Measurements from ENCODE around the gene C1QTNF12. TPM values are rescaled to one million over a fixed set of nuclear protein-coding genes. Genes with fewer than 3 reads are reported as not detected.

Gene C1QTNF12
- total RNA-seq, 4 donors from 2014 or later = 1.1 to 2.3 (median 1.4) TPM; not detected in 1

DNA sequence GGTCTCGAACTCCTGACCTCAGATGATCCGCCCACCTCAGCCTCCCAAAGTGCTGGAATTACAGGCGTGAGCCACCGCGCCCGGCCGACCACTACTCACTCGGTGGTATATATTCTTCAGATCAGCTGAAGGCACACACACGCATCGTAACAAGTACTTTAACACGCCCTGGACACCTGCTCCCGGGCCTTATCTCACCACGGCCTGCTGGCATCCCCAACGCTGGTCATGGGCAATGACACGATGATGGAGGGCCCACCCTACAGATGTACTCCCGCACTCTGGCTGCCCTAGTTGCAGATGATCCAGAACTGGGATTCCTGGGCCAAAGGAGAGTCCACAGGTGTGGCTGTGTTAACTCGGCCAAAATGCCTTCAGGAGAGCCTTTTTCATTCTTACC is 15.5 kb upstream of the C1QTNF12 start:
- no peak for TF ChIP-seq CTCF (IDR thresholded peaks at IDR 0.05; ENCODE audit: low read depth)

- no peak for TF ChIP-seq CTCF (IDR thresholded peaks at IDR 0.05; ENCODE audit: low read depth)
Observed at GRCh38 chr1:1260843-1261560, 14.5 kb upstream of the C1QTNF12 start.

DNA sequence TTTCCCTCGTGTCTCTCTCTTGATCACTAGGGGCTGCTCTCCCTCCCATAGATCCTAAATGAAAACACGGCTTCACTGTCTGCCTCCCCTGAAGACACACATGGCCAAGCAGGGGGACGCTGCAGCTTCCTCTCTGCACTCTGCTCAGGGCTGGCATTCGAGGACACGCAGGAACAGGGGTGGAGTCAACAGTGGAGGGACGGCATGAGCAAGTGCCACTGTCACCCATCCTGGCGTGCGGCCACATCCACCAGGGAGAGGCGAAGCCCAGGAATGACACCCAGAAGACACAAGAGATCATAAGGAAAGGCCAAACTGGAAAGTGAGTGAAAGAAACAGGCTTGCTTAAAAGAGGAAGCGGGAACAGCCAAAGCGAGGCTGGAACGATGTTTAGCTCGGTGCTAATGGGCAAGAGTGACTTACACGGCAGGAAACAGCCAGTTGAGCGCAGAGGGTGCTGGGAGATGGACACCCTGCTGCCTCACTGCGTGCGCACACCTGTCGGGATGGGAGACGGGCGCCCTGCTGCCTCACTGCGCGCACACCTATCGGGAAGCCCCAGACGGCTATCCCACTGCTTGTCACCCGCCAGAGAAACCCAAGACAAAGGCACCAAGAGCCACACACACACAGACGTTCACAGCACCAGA is 13.6 kb upstream of the C1QTNF12 start:
- no peak for TF ChIP-seq CTCF (IDR thresholded peaks at IDR 0.05; ENCODE audit: low read depth)

DNA sequence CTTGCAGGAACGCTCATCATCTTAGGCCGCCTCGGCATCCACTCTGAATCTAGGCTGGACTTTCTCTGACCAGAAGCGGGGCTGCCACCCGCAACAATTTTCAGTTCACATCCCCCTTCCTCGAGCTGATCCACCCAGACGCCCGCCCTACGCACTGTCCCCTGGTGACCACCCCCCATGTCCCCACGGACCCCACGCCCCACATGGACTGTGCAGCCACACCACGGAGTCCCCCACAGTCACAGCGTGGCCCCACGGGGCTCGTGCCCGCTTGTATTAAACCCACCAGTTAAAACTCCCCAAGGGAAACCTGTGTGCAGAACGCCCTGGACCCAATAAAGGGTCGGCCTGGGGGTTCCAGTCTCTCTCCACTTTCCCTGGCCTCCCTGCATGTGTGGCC is 13.0 kb upstream of the C1QTNF12 start:
- TF ChIP-seq CTCF (IDR thresholded peaks at IDR 0.05; ENCODE audit: low read depth) = no peak

DNA sequence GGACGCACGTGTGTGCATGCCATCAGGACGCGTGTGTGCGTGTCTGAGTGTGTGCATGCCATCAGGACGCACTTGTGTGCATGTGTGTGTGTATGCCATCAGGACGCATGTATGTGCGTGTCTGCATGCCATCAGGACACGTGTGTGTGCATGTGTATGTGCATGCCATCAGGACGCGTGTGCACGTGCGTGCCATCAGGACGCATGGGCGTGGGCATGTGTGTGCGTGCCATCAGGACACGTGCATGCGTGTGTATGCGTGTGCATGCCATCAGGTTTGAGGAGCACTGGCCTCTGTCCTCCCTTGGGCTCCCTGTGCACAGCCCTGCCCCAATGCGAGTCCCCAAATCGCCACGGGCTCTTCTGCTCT is 12.6 kb upstream of the C1QTNF12 start:
- no peak for TF ChIP-seq CTCF (IDR thresholded peaks at IDR 0.05; ENCODE audit: low read depth)

- TF ChIP-seq CTCF (IDR thresholded peaks at IDR 0.05; ENCODE audit: low read depth) = no peak
Observed at GRCh38 chr1:1256956-1257871, 10.7 kb upstream of the C1QTNF12 start.

DNA sequence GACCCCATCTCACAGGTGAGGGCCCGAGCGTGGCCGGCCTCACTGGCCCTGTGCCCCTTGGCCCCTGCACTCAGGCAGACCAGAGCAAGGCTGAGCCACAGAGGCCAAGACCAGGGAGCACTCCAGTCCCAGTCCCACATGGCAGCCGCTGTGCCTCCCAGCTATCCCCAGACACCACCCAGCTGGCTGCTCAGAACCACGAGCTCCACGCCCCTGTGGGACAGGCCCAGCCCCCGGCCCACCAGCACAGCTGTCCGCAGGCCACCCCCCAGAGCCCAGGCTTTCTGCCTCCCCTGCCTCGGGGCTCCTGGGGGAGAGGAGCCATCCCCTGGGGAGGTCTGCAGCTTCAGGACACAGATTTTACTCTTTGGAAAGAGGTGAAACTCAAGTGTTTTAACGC is 9.1 kb upstream of the C1QTNF12 start:
- no peak for TF ChIP-seq CTCF (IDR thresholded peaks at IDR 0.05; ENCODE audit: low read depth)

All from subcutaneous adipose tissue (tissue), 4 donors.